Choroid plexus epithelial cell (primary cell): ENCODE data around the gene IKZF5.

Experiments used
- DNase-seq: peaks from one replicate; pipeline ENCODE4 v3.0.0-alpha.2; 2010; ENCODE audit warnings: low read depth
- H3K4me3 ChIP-seq: 2 replicates; pipeline ENCODE4 v1.5.1; 2011; ENCODE audit warnings: low read depth, mild to moderate bottlenecking, control low read depth, low read length, moderate library complexity
- TF ChIP-seq, protein P1 (sequence below): conservative IDR thresholded peaks from 2 replicates; pipeline ENCODE4 v1.5.1; 2011; ENCODE audit warnings: low read depth, mild to moderate bottlenecking, control low read depth, inconsistent platforms, low read length, moderate library complexity

IKZF5 gene

DNA sequence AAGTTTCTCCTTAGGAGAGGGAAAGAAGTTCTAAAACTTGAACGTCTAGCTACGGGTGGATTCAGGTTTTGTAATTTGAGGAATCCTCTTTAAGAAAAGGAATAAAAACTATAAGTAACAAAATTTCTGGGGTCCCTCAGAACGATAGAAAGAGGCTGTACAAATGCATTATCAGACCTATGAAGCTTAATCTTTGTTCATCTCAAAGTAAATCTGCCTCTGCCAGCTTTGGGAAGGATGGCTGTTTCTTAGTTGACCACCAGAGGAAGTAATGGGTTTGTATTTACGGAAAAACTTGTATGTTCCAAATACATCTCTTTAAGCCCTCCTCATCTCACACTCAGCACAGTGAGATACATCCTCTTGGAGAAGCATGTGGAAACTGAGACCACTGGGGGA is 27.5 kb downstream of the IKZF5 start:
- TF ChIP-seq, protein P1, sequence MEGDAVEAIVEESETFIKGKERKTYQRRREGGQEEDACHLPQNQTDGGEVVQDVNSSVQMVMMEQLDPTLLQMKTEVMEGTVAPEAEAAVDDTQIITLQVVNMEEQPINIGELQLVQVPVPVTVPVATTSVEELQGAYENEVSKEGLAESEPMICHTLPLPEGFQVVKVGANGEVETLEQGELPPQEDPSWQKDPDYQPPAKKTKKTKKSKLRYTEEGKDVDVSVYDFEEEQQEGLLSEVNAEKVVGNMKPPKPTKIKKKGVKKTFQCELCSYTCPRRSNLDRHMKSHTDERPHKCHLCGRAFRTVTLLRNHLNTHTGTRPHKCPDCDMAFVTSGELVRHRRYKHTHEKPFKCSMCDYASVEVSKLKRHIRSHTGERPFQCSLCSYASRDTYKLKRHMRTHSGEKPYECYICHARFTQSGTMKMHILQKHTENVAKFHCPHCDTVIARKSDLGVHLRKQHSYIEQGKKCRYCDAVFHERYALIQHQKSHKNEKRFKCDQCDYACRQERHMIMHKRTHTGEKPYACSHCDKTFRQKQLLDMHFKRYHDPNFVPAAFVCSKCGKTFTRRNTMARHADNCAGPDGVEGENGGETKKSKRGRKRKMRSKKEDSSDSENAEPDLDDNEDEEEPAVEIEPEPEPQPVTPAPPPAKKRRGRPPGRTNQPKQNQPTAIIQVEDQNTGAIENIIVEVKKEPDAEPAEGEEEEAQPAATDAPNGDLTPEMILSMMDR, result peak; percentile 64
- H3K4me3 ChIP-seq, result peak overlapping the region; percentile 89
- DNase-seq, result peak; percentile 77

DNA sequence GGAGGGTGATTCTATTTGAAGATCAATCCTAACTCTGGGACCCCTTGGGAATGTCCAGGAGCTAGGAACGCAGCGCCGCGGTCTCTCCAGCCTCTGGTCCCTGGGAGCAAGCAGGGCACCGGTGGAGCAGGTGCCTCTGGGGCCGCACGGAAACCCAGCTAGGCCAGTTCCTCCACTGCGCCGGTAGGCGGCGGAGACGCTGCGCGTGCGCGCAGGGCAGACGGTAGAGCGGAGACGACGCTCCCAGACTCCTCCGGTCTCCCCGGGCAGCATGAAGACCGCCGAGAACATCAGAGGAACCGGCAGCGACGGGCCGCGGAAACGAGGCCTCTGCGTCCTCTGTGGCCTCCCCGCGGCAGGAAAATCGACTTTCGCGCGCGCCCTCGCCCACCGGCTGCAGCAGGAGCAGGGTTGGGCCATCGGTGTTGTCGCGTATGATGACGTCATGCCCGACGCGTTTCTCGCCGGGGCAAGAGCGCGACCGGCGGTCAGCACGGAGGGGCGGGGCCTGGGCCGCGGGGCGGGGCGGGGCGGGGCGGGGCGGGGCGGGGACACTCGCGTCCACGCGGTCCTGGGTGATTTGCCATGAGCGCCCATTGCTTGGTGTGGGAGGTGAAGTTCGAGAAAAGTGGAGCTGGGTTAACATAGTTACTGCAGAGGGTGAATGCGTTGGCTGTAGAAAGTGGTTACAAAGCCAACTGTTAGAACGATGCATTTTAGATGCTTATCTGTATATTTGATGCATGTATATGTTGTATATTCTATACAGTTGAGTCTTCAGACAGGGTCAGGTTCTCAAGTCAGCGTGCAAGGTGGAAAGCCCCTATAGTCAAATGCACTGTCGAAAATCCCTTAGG is 28.2 kb downstream of the IKZF5 start, which contains the start of gene PSTK:
Gene PSTK, plus strand, starts transcription at position 193 of the 857 bp plus-strand sequence. Its CDS starts 79 bp downstream, at position 272.
- peak; percentile 94 for DNase-seq
- H3K4me3 ChIP-seq, result peak within 1 kb of the TSS; percentile 89
- TF ChIP-seq, protein P1, result peak; percentile 95

DNA sequence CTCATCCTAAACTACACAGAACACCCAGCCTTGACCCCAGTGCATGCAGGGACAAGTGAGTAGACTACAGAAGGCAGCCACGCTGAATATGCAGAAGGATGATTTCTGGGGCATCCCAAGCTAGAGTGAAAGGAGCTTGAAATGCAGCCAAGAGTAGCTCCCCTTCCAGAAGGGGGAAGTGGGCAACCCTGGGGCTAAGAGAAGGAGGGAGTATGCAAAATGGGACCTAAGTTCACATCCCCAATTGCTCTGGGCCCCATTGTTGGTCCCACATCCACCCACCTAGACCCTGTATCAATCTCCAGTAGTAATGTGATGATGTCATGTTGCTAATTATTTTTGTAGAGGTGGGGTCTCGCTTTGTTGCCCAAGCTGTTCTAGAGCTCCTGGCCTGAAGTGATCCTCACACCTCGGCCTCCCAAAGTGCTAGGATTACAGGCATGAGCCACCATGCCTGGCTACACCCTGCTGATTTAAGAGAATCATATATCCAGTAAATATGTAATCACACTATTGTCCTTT is 34.0 kb downstream of the IKZF5 start:
- TF ChIP-seq, protein P1, result no peak
- DNase-seq, result no peak
- H3K4me3 ChIP-seq, result no peak overlapping the region

DNA sequence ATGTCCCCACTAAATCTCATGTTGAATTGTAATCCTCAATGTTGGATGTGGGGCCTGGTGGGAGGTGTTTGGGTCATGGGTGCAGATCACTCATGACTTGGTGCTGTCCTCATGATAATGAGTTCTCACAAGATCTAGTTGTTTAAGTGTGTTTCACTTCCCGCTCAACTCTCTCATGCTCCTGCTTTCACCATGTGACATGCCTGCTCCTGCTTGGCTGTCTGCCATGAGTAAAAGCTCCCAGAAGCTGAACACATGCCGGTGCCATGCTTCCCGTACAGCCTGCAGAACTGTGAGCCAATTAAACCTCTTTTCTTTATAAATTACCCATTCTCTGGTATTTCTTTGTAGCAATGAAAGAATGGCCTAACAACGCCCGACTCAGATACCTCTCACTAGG is 34.6 kb downstream of the IKZF5 start:
- no peak overlapping the region for H3K4me3 ChIP-seq
- DNase-seq, result peak; percentile 32
- TF ChIP-seq, protein P1, result no peak

DNA sequence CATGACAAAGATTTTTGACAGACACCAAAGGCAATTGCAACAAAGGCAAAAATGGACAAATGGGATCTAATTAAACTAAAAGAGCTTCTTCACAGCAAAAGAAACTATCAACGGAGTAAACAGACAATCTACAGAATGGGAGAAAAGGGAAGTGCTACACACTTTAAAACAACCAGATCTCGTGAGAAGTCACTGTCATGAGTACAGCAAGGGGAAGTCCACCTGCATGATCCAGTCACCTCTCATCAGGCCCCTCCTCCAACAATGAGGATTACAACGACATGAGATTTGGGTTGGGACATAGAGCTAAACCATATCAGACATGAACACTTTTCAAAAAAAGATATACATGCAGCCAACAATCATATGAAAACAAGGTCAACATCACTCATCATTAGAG is 39.9 kb downstream of the IKZF5 start:
- DNase-seq, result no peak
- H3K4me3 ChIP-seq, result no peak overlapping the region
- TF ChIP-seq, protein P1, result no peak

DNA sequence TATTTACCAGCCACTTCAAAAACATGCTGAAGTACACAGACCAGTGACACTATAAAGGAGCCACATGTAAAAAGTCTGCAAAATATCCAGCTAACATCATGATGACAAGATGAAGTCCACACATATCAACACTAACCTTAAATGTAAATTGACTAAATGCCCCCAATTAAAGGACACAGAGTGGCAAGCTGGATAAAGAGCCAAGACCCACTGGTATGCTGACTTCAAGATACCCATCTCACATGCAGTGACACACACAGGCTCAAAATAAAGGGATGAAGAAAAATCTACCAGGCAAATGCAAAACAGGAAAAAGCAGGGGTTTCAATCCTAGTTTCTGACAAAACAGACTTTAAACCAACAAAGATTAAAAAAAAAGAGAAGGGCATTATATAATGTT is 41.7 kb downstream of the IKZF5 start:
- DNase-seq, result no peak

More for the DNA sequence above, 41.7 kb downstream of the IKZF5 start:
- H3K4me3 ChIP-seq, result no peak overlapping the region
- TF ChIP-seq, protein P1, result no peak
